K562 (cell line): Measurements from ENCODE around the gene EPB41L2. TPM values are rescaled to one million over a fixed set of nuclear protein-coding genes. Genes with fewer than 3 reads are reported as not detected.

Experiments
- EGR1 ChIP-seq: fragments of 450-650 bp; conservative IDR thresholded peaks from 2 replicates; pipeline ENCODE4 v1.6.1; 2017; ENCODE audit warnings: mild to moderate bottlenecking
- FOXJ2 ChIP-seq: fragments of 200-800 bp; sonication (Bioruptor generic); IDR thresholded peaks from 2 replicates; pipeline ENCODE4 v1.6.1; 2016; ENCODE audit warnings: missing genetic modification characterization, missing compliant biosample characterization
- FOXP1 ChIP-seq: sonication (generic); formaldehyde crosslinking; IDR thresholded peaks from 2 replicates; pipeline ENCODE4 v1.8.0; 2022; ENCODE audit warnings: mild to moderate bottlenecking, missing genetic modification reagents
- KAT2B ChIP-seq: IDR thresholded peaks from one replicate; pipeline ENCODE4 v1.6.1; 2012; ENCODE audit warnings: low read depth, mild to moderate bottlenecking, control low read depth, inconsistent platforms, low read length, moderate library complexity
- LEF1 ChIP-seq: fragments of 450-650 bp; IDR thresholded peaks from 2 replicates; pipeline ENCODE4 v1.6.1; 2016; ENCODE audit warnings: mild to moderate bottlenecking
- ZNF212 ChIP-seq: fragments of 450-650 bp; formaldehyde crosslinking; IDR thresholded peaks from 2 replicates; pipeline ENCODE4 v1.4.0; 2020; ENCODE audit warnings: mild to moderate bottlenecking
- polyA plus RNA-seq, 8 experiments: library from polyadenylated mRNA; depleted of rRNA in 4 of 8; stranded (reverse) in 5 of 8; unstranded in 3 of 8; fragments of >200 nt; fragmentation: Nextera tagmentation in 2 of 8; fragmentation: Illumina TruSeq in 1 of 8; extraction: Ambion mirVana in 2 of 8; extraction: Trizol in 1 of 8; gene quantifications; 2 replicates each; pipeline versions ENCODE4 v1.2.1 to v1.2.3, GENCODE V29; 2011 to 2014; ENCODE audit warnings: inconsistent platforms in 1 of 8, missing spikeins in 1 of 8
- total RNA-seq, 7 experiments: library from RNA; depleted of rRNA in 6 of 7; stranded (reverse); fragments of >200 nt in 6 of 7; fragmentation: Illumina TruSeq in 2 of 7; extraction: Trizol in 2 of 7; gene quantifications; 2 replicates each; pipeline versions ENCODE4 v1.2.1 to v1.2.3, GENCODE V29; 2011 to 2021; ENCODE audit warnings: low replicate concordance in 1 of 7
- TF ChIP-seq, protein P1 (sequence below), 2 experiments: fragments of 450-650 bp; IDR thresholded peaks; 2 replicates each; pipeline ENCODE4 v1.6.1; 2016; ENCODE audit warnings: mild to moderate bottlenecking in 2 of 2, borderline replicate concordance in 1 of 2, low read depth in 1 of 2, moderate library complexity in 1 of 2

The EPB41L2 gene
- total and polyA plus RNA-seq, 9 of the 15 experiments (the other 6 are each of a cell fraction or from before 2014, with no cell fraction given): 5.1 to 53.6 (median 25.0) TPM

- TF ChIP-seq, protein P1, sequence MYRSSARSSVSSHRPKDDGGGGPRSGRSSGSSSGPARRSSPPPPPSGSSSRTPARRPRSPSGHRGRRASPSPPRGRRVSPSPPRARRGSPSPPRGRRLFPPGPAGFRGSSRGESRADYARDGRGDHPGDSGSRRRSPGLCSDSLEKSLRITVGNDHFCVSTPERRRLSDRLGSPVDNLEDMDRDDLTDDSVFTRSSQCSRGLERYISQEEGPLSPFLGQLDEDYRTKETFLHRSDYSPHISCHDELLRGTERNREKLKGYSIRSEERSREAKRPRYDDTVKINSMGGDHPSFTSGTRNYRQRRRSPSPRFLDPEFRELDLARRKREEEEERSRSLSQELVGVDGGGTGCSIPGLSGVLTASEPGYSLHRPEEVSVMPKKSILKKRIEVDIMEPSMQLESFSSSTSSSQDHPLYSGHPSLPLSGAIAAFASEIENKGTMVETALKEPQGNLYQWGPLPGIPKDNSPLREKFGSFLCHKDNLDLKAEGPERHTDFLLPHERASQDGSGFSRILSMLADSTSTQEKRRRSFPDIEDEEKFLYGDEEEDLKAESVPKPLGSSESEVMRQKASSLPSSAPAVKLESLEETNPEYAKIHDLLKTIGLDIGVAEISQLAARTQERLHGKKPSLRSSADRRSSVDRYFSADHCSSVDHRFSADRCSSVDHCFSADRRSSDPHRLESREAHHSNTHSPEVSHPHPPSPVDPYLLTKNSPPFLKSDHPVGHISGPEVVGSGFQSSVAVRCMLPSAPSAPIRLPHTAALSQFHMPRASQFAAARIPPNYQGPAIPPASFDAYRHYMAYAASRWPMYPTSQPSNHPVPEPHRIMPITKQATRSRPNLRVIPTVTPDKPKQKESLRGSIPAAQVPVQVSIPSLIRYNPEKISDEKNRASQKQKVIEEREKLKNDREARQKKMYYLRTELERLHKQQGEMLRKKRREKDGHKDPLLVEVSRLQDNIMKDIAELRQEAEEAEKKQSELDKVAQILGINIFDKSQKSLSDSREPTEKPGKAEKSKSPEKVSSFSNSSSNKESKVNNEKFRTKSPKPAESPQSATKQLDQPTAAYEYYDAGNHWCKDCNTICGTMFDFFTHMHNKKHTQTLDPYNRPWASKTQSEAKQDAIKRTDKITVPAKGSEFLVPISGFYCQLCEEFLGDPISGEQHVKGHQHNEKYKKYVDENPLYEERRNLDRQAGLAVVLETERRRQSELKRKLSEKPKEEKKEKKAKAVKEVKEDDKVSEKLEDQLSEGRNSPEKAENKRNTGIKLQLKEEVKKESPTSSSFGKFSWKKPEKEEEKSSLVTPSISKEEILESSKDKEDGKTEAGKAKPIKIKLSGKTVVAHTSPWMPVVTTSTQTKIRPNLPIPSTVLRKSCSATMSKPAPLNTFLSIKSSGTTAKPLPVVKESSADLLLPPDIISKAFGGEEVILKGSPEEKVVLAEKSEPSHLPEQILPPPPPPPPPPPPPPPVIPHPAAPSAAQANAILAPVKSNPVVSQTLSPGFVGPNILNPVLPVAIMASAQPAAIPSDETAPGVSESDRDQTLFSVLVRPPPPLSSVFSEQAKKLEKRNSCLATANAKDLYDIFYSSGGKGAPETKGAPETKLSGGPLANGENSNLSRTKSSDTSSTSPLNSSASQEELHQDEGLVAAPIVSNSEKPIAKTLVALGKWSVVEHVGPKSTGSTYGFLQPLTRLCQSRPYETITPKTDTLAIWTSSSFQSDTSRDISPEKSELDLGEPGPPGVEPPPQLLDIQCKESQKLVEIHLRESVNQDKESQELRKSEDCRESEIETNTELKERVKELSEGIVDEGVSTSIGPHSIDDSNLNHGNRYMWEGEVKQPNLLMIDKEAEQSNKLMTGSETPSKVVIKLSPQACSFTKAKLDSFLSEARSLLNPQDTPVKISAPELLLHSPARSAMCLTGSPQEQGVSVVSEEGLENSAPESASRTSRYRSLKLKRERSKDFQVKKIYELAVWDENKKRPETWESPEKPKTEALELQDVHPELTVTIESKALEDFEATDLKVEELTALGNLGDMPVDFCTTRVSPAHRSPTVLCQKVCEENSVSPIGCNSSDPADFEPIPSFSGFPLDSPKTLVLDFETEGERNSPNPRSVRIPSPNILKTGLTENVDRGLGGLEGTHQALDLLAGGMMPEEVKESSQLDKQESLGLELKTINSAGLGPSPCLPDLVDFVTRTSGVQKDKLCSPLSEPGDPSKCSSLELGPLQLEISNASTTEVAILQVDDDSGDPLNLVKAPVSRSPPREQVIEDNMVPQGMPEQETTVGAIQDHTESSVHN (IDR thresholded peaks at IDR 0.05; ENCODE audit: borderline replicate concordance in 1 of 2, low read depth in 1 of 2): no peak
- TF ChIP-seq EGR1 (no peak), FOXJ2 (tag) (no peak), KAT2B (no peak), LEF1 (no peak), FOXP1 (no peak), ZNF212 (CRISPR knock-in tag) (no peak)
Measured at GRCh38 chr6:130863415-130864230, 199.4 kb downstream of the EPB41L2 start (continued).
